Glutamatergic neuron (in vitro differentiated cells): ENCODE measurements around the gene PTK7. TPM values are rescaled to one million over a fixed set of nuclear protein-coding genes. Genes with fewer than 3 reads are reported as not detected.

Experiments
- DNase-seq: peaks from one replicate; pipeline ENCODE4 v3.0.0; 2022
- H3K27ac Mint-ChIP-seq: one replicate; pipeline ENCODE4 v1.8.0; 2020; ENCODE audit warnings: mild to moderate bottlenecking, mixed read lengths, inconsistent platforms; ENCODE audit not compliant: unreplicated experiment
- H3K27me3 Mint-ChIP-seq: one replicate; pipeline ENCODE4 v1.8.0; 2020; ENCODE audit warnings: mild to moderate bottlenecking, moderate library complexity, mixed read lengths, inconsistent platforms; ENCODE audit not compliant: unreplicated experiment
- H3K36me3 Mint-ChIP-seq: one replicate; pipeline ENCODE4 v1.8.0; 2020; ENCODE audit warnings: mild to moderate bottlenecking, mixed read lengths, inconsistent platforms; ENCODE audit not compliant: unreplicated experiment
- H3K4me1 Mint-ChIP-seq: one replicate; pipeline ENCODE4 v1.8.0; 2020; ENCODE audit warnings: mild to moderate bottlenecking, low read depth, mixed read lengths, inconsistent platforms; ENCODE audit not compliant: unreplicated experiment
- H3K4me3 Mint-ChIP-seq: one replicate; pipeline ENCODE4 v1.8.0; 2020; ENCODE audit warnings: mild to moderate bottlenecking, mixed read lengths, inconsistent platforms; ENCODE audit not compliant: unreplicated experiment
- H3K9me3 Mint-ChIP-seq: one replicate; pipeline ENCODE4 v1.8.0; 2020; ENCODE audit warnings: mild to moderate bottlenecking, moderate library complexity, mixed read lengths, inconsistent platforms; ENCODE audit not compliant: unreplicated experiment
- CTCF ChIP-seq: fragments of 200-600 bp; sonication (generic); IDR thresholded peaks from one replicate; pipeline ENCODE4 v1.5.0; 2021; ENCODE audit not compliant: partially characterized antibody, unreplicated experiment
- total RNA-seq: library from RNA; stranded (reverse); fragmentation: NEBNext Ultra II Directional; extraction: Animal tissue kit (Norgen Biotek cat#: 25700); gene quantifications from one replicate; pipeline ENCODE4 v1.2.1, GENCODE V29; 2021; ENCODE audit not compliant: unreplicated experiment

PTK7 gene
- total RNA-seq, 1 donor from 2014 or later, result 166 TPM

- no peaks in the 10 kb centered on the region for H3K36me3 Mint-ChIP-seq
- H3K27me3 Mint-ChIP-seq, result peaks cover 2% of the 10 kb centered on the region
- TF ChIP-seq CTCF, result no peak
- H3K9me3 Mint-ChIP-seq, result peaks cover 1% of the 10 kb centered on the region
- no peak overlapping the region for H3K27ac Mint-ChIP-seq
- no peak for DNase-seq
- H3K4me1 Mint-ChIP-seq, result no peaks in the 10 kb centered on the region
- no peak overlapping the region for H3K4me3 Mint-ChIP-seq
Measured at GRCh38 chr6:43159599-43159998, 83.5 kb downstream of the PTK7 start.

- H3K27me3 Mint-ChIP-seq, result peaks cover 3% of the 10 kb centered on the region
- TF ChIP-seq CTCF, result no peak
- H3K4me3 Mint-ChIP-seq, result no peak overlapping the region
- H3K36me3 Mint-ChIP-seq, result no peaks in the 10 kb centered on the region
- H3K4me1 Mint-ChIP-seq, result no peaks in the 10 kb centered on the region
- H3K9me3 Mint-ChIP-seq, result peaks cover 1% of the 10 kb centered on the region
- no peak overlapping the region for H3K27ac Mint-ChIP-seq
- no peak for DNase-seq
Measured at GRCh38 chr6:43163899-43164298, 87.8 kb downstream of the PTK7 start.

- Mint-ChIP-seq H3K27me3 (peaks cover 17% of the 10 kb centered on the region), H3K9me3 (peaks cover 16% of the 10 kb centered on the region), H3K4me1 (peaks cover 26% of the 10 kb centered on the region), H3K36me3 (no peaks in the 10 kb centered on the region), H3K4me3 (peak overlapping the region; percentile 98), H3K27ac (peak overlapping the region; percentile 83)
- no peak for TF ChIP-seq CTCF
- DNase-seq, result peak; percentile 61
Measured at GRCh38 chr6:43170417-43170930, 94.4 kb downstream of the PTK7 start.

- peaks cover 16% of the 10 kb centered on the region for H3K9me3 Mint-ChIP-seq
- peak within 1 kb of the TSS; percentile 83 for H3K27ac Mint-ChIP-seq
- DNase-seq, result peak; percentile 99
- TF ChIP-seq CTCF, result peak; percentile 95
- H3K36me3 Mint-ChIP-seq, result no peaks in the 10 kb centered on the region
- H3K27me3 Mint-ChIP-seq, result peaks cover 17% of the 10 kb centered on the region
- H3K4me1 Mint-ChIP-seq, result peaks cover 26% of the 10 kb centered on the region
- H3K4me3 Mint-ChIP-seq, result peak within 1 kb of the TSS; percentile 100
Measured at GRCh38 chr6:43170931-43171706, 95.0 kb downstream of the PTK7 start, which contains the start of gene SRF. TSS of gene SRF (plus strand) at chr6:43171269. CDS start at chr6:43171657, 388 bp downstream.

GRCh38 chr6:43171707-43172103 lies 95.6 kb downstream of the PTK7 start:
- peak overlapping the region; percentile 100 for H3K4me3 Mint-ChIP-seq
- no peak overlapping the region for H3K27ac Mint-ChIP-seq
- no peak for TF ChIP-seq CTCF
- no peaks in the 10 kb centered on the region for H3K36me3 Mint-ChIP-seq
- peaks cover 26% of the 10 kb centered on the region for H3K4me1 Mint-ChIP-seq
- H3K9me3 Mint-ChIP-seq, result peaks cover 16% of the 10 kb centered on the region
- peak; percentile 68 for DNase-seq
- peaks cover 17% of the 10 kb centered on the region for H3K27me3 Mint-ChIP-seq
